Smooth muscle cell (in vitro differentiated cells): ENCODE measurements around the gene PCDH12. TPM values are rescaled to one million over a fixed set of nuclear protein-coding genes. Genes with fewer than 3 reads are reported as not detected.

ENCODE experiments used
- DNase-seq: peaks from one replicate; lab custom pipeline; 2025; ENCODE audit not compliant: unreplicated experiment; lab: John Stamatoyannopoulos, UW
- H2AFZ ChIP-seq: fragments of 200-600 bp; sonication (generic); 2 replicates; pipeline ENCODE4 v1.6.0; 2016; ENCODE audit warnings: antibody characterized with exemption, low read depth, mild to moderate bottlenecking
- H3F3A ChIP-seq: fragments of 200-600 bp; sonication (generic); 2 replicates; pipeline ENCODE4 v1.6.0; 2017; ENCODE audit warnings: antibody characterized with exemption, low read depth
- H3K27ac ChIP-seq: fragments of 200-600 bp; sonication (generic); 2 replicates; pipeline ENCODE4 v1.5.1; 2016; ENCODE audit warnings: low read depth, mild to moderate bottlenecking
- H3K27me3 ChIP-seq: fragments of 200-600 bp; sonication (generic); 2 replicates; pipeline ENCODE4 v1.6.1; 2016; ENCODE audit warnings: low read depth, mild to moderate bottlenecking
- H3K36me3 ChIP-seq: fragments of 200-600 bp; sonication (generic); 2 replicates; pipeline ENCODE4 v1.5.1; 2016; ENCODE audit warnings: low read depth
- H3K4me1 ChIP-seq: fragments of 200-600 bp; sonication (generic); 2 replicates; pipeline ENCODE4 v1.5.1; 2016; ENCODE audit warnings: low read depth
- H3K4me2 ChIP-seq: fragments of 200-600 bp; sonication (generic); 2 replicates; pipeline ENCODE4 v1.6.0; 2016; ENCODE audit warnings: mild to moderate bottlenecking
- H3K4me3 ChIP-seq: fragments of 200-600 bp; sonication (generic); 2 replicates; pipeline ENCODE4 v1.5.1; 2016; ENCODE audit warnings: mild to moderate bottlenecking
- H3K79me2 ChIP-seq: fragments of 200-600 bp; sonication (generic); 2 replicates; pipeline ENCODE4 v1.6.0; 2016; ENCODE audit warnings: low read depth, mild to moderate bottlenecking
- H3K9ac ChIP-seq: fragments of 200-600 bp; sonication (generic); 2 replicates; pipeline ENCODE4 v1.6.0; 2016; ENCODE audit warnings: low read depth
- H3K9me3 ChIP-seq: fragments of 200-600 bp; sonication (generic); replicated peaks from 2 replicates; pipeline ENCODE4 v1.5.1; 2016; ENCODE audit warnings: low read depth
- H4K20me1 ChIP-seq: fragments of 200-600 bp; sonication (generic); 2 replicates; pipeline ENCODE4 v1.6.0; 2016; ENCODE audit warnings: low read depth
- CTCF ChIP-seq: fragments of 200-600 bp; sonication (generic); IDR thresholded peaks from 2 replicates; pipeline ENCODE4 v1.5.1; 2017; ENCODE audit warnings: borderline replicate concordance, mild to moderate bottlenecking, antibody characterized with exemption; ENCODE audit not compliant: insufficient read depth, poor library complexity, severe bottlenecking
- WGBS: methylation state at CpG from one replicate; pipeline ENCODE4 v1.1.7; 2016; ENCODE audit warnings: low lambda C conversion rate; 5-methylcytosine and 5-hydroxymethylcytosine counted together
- polyA plus RNA-seq: library from polyadenylated mRNA; unstranded; fragments of >200 nt; fragmentation: Nextera tagmentation; extraction: Ambion mirVana; gene quantifications from 2 replicates; pipeline ENCODE4 v1.2.1, GENCODE V29; 2016
- total RNA-seq: library from RNA; depleted of rRNA; stranded (reverse); fragments of >200 nt; gene quantifications from 2 replicates; pipeline ENCODE4 v1.2.3, GENCODE V29; 2014

The PCDH12 gene
- total and polyA plus RNA-seq, 2 experiments from 2014 or later, result 0.21 TPM; not detected in 1

GRCh38 chr5:141913560-141914198 is 44.3 kb downstream of the PCDH12 start:
- Histone ChIP-seq H3K9ac (peak overlapping the region; percentile 40), H3F3A (no peaks in the 10 kb centered on the region), H3K27me3 (no peaks in the 10 kb centered on the region), H3K36me3 (no peaks in the 10 kb centered on the region), H3K4me2 (peak overlapping the region; percentile 93), H3K79me2 (no peaks in the 10 kb centered on the region), H3K4me3 (peak overlapping the region; percentile 57), H3K4me1 (peaks cover 7% of the 10 kb centered on the region), H3K9me3 (no peaks in the 10 kb centered on the region), H3K27ac (no peak overlapping the region), H4K20me1 (no peaks in the 10 kb centered on the region), H2AFZ (peak overlapping the region; percentile 96)
- WGBS, result 30% methylated on average over 16 of the region's 16 CpGs
- DNase-seq, result no peak
- TF ChIP-seq CTCF, result no peak

- no peaks in the 10 kb centered on the region for H3K9me3 ChIP-seq
- no peak overlapping the region for H2AFZ ChIP-seq
- no peaks in the 10 kb centered on the region for H4K20me1 ChIP-seq
- H3K4me2 ChIP-seq, result no peak overlapping the region
- H3K36me3 ChIP-seq, result no peaks in the 10 kb centered on the region
- H3K4me3 ChIP-seq, result no peak overlapping the region
- no peaks in the 10 kb centered on the region for H3K79me2 ChIP-seq
- TF ChIP-seq CTCF, result no peak
- H3K4me1 ChIP-seq, result peaks cover 7% of the 10 kb centered on the region
- H3K9ac ChIP-seq, result no peak overlapping the region
- WGBS, result 67% methylated on average over 2 of the region's 2 CpGs
- no peak for DNase-seq
- peaks cover 3% of the 10 kb centered on the region for H3K27me3 ChIP-seq
- H3F3A ChIP-seq, result no peaks in the 10 kb centered on the region
- no peak overlapping the region for H3K27ac ChIP-seq
Measured at GRCh38 chr5:141910271-141910673, 47.7 kb downstream of the PCDH12 start.

GRCh38 chr5:141909212-141909611 is 48.8 kb downstream of the PCDH12 start:
- Histone ChIP-seq H3K79me2 (no peaks in the 10 kb centered on the region), H3K4me1 (peaks cover 7% of the 10 kb centered on the region), H3K9me3 (no peaks in the 10 kb centered on the region), H3K4me3 (no peak overlapping the region), H2AFZ (no peak overlapping the region), H3K36me3 (no peaks in the 10 kb centered on the region), H4K20me1 (no peaks in the 10 kb centered on the region), H3K9ac (no peak overlapping the region), H3K27me3 (peaks cover 3% of the 10 kb centered on the region), H3K27ac (no peak overlapping the region), H3K4me2 (no peak overlapping the region), H3F3A (no peaks in the 10 kb centered on the region)
- 92% methylated on average over 4 of the region's 4 CpGs for WGBS
- no peak for DNase-seq
- no peak for TF ChIP-seq CTCF

- Histone ChIP-seq H3K4me1 (peaks cover 4% of the 10 kb centered on the region), H2AFZ (no peak overlapping the region), H3K4me2 (no peak overlapping the region), H3K4me3 (no peak overlapping the region), H3K36me3 (no peaks in the 10 kb centered on the region), H3K79me2 (no peaks in the 10 kb centered on the region), H3K9ac (no peak overlapping the region), H3K27ac (no peak overlapping the region), H3K9me3 (no peaks in the 10 kb centered on the region), H4K20me1 (no peaks in the 10 kb centered on the region), H3K27me3 (peaks cover 3% of the 10 kb centered on the region), H3F3A (no peaks in the 10 kb centered on the region)
- WGBS, result 94% methylated on average over 2 of the region's 2 CpGs
- DNase-seq, result no peak
- no peak for TF ChIP-seq CTCF
Measured at GRCh38 chr5:141908796-141909195, 49.2 kb downstream of the PCDH12 start.
